Mesendoderm (in vitro differentiated cells): ENCODE results near the gene FECH.

Experiments
- DNase-seq: peaks from one replicate; pipeline ENCODE4 v3.0.0; 2013
- H2AK5ac ChIP-seq: 2 replicates; pipeline ENCODE4 v1.6.1; 2013; ENCODE audit warnings: low read length, inconsistent platforms
- H2BK120ac ChIP-seq: 2 replicates; pipeline ENCODE4 v1.6.1; 2013; ENCODE audit warnings: low read depth, mild to moderate bottlenecking, low read length, moderate library complexity, mixed read lengths
- H2BK15ac ChIP-seq: replicated peaks from 2 replicates; pipeline ENCODE4 v1.6.1; 2013; ENCODE audit warnings: low read depth, mild to moderate bottlenecking, moderate library complexity
- H2BK5ac ChIP-seq: 2 replicates; pipeline ENCODE4 v1.6.1; 2013; ENCODE audit warnings: low read length, inconsistent platforms
- H3K18ac ChIP-seq: 2 replicates; pipeline ENCODE4 v1.6.1; 2013; ENCODE audit warnings: mild to moderate bottlenecking, low read length, mixed read lengths
- H3K23ac ChIP-seq: one replicate; pipeline ENCODE4 v1.6.1; 2013; ENCODE audit warnings: low read length
- H3K27ac ChIP-seq: 2 replicates; pipeline ENCODE4 v1.5.1; 2013; ENCODE audit warnings: low read depth, mild to moderate bottlenecking, inconsistent platforms, low read length, moderate library complexity
- H3K27me3 ChIP-seq: 2 replicates; pipeline ENCODE4 v1.6.1; 2013; ENCODE audit warnings: low read length, control low read depth, mild to moderate bottlenecking, inconsistent platforms; ENCODE audit not compliant: insufficient read depth, poor library complexity
- H3K36me3 ChIP-seq: 2 replicates; pipeline ENCODE4 v1.6.1; 2013; ENCODE audit warnings: low read length, inconsistent platforms; ENCODE audit not compliant: control insufficient read depth, insufficient read depth
- H3K4ac ChIP-seq: one replicate; pipeline ENCODE4 v1.6.1; 2013; ENCODE audit warnings: low read depth, mild to moderate bottlenecking, low read length, moderate library complexity
- H3K4me1 ChIP-seq: 2 replicates; pipeline ENCODE4 v1.6.1; 2013; ENCODE audit warnings: low read depth, low read length, inconsistent platforms; ENCODE audit not compliant: control insufficient read depth
- H3K4me2 ChIP-seq: 2 replicates; pipeline ENCODE4 v1.6.1; 2013; ENCODE audit warnings: low read length
- H3K4me3 ChIP-seq: 2 replicates; pipeline ENCODE4 v1.5.1; 2013; ENCODE audit warnings: mild to moderate bottlenecking, low read length
- H3K56ac ChIP-seq: one replicate; pipeline ENCODE4 v1.6.1; 2013; ENCODE audit warnings: low read length
- H3K79me1 ChIP-seq: 2 replicates; pipeline ENCODE4 v1.6.1; 2013; ENCODE audit warnings: low read length, inconsistent platforms
- H3K79me2 ChIP-seq: 2 replicates; pipeline ENCODE4 v1.6.1; 2013; ENCODE audit warnings: mild to moderate bottlenecking, low read length; ENCODE audit not compliant: control insufficient read depth, insufficient read depth
- H3K9ac ChIP-seq: 2 replicates; pipeline ENCODE4 v1.6.1; 2013; ENCODE audit warnings: low read length, inconsistent platforms
- H4K5ac ChIP-seq: one replicate; pipeline ENCODE4 v1.6.1; 2013; ENCODE audit warnings: low read length
- H4K8ac ChIP-seq: one replicate; pipeline ENCODE4 v1.6.1; 2013; ENCODE audit warnings: low read depth, mild to moderate bottlenecking, control low read depth, low read length, moderate library complexity
- WGBS: extraction: QIAGEN DNeasy Blood & Tissue Kit; methylation state at CpG from one replicate; pipeline ENCODE4 v1.1.7; 2013; ENCODE audit warnings: low lambda C conversion rate, missing lambda C conversion rate; ENCODE audit not compliant: insufficient coverage; ENCODE audit errors: extremely low coverage; 5-methylcytosine and 5-hydroxymethylcytosine counted together

FECH gene

DNA sequence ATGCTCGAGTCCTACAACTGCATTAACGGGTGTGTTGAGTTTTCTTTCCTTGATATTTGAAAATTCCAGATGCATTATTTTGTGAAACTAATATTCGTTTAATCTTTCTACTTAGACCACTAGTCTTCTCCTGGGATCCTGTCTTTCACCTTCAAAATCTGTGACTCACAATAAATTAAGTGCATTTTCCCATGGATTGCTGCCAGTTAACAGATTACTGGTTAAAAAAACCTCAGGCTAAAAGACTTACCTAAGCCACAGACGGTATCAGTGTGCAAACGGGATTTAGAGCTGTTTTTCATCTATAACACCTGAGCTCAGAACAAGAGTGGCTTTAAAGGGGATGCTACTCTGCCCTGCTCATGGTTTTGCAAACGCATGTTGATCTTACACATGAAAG lies 10.2 kb downstream of the FECH start:
- no peak overlapping the region for H3K9ac ChIP-seq
- no peaks in the 10 kb centered on the region for H3K36me3 ChIP-seq
- H2AK5ac ChIP-seq: no peak overlapping the region
- H2BK120ac ChIP-seq: no peak overlapping the region
- no CpG with 5 or more reads among the region's 6 CpGs for WGBS
- no peaks in the 10 kb centered on the region for H3K79me1 ChIP-seq
- no peak overlapping the region for H3K4me3 ChIP-seq
- no peak overlapping the region for H2BK5ac ChIP-seq
- no peak overlapping the region for H4K8ac ChIP-seq
- H3K27ac ChIP-seq: no peak overlapping the region
- H3K4me1 ChIP-seq: no peaks in the 10 kb centered on the region
- no peak overlapping the region for H3K18ac ChIP-seq
- no peak overlapping the region for H3K4ac ChIP-seq
- no peaks in the 10 kb centered on the region for H3K79me2 ChIP-seq
- no peak overlapping the region for H3K4me2 ChIP-seq
- no peak for DNase-seq
- H4K5ac ChIP-seq: no peak overlapping the region
- H3K27me3 ChIP-seq: no peaks in the 10 kb centered on the region
- H3K56ac ChIP-seq: no peak overlapping the region
- H2BK15ac ChIP-seq: no peak overlapping the region
- H3K23ac ChIP-seq: no peak overlapping the region

DNA sequence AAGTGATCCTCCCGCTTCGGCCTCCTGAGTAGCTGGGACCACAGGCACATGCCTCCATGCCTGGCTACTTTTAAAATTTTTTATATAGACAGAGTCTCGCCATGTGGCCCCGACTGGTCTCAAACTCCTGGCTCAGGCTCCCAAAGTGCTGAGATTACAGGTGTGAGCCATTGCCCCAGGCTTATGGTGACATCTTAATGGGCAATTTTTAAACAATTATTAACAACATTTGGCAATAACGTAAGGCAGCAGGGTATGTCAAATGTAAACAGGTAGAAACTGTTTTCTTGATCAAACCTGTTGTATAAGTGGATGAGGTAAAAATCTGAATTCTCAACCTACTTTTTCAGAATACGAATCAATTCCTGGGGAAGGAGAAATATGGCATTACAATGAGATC lies 11.0 kb downstream of the FECH start:
- Histone ChIP-seq H3K27me3 (no peaks in the 10 kb centered on the region), H2BK5ac (no peak overlapping the region), H3K4me1 (no peaks in the 10 kb centered on the region), H2BK15ac (no peak overlapping the region), H3K79me2 (no peaks in the 10 kb centered on the region), H3K4me2 (no peak overlapping the region), H3K56ac (no peak overlapping the region), H3K4ac (no peak overlapping the region), H3K4me3 (no peak overlapping the region), H3K27ac (no peak overlapping the region), H2BK120ac (no peak overlapping the region), H3K79me1 (no peaks in the 10 kb centered on the region), H3K36me3 (no peaks in the 10 kb centered on the region), H3K9ac (no peak overlapping the region), H4K8ac (no peak overlapping the region), H3K23ac (no peak overlapping the region), H4K5ac (no peak overlapping the region), H2AK5ac (no peak overlapping the region), H3K18ac (no peak overlapping the region)
- DNase-seq: no peak
- no CpG with 5 or more reads among the region's 6 CpGs for WGBS

DNA sequence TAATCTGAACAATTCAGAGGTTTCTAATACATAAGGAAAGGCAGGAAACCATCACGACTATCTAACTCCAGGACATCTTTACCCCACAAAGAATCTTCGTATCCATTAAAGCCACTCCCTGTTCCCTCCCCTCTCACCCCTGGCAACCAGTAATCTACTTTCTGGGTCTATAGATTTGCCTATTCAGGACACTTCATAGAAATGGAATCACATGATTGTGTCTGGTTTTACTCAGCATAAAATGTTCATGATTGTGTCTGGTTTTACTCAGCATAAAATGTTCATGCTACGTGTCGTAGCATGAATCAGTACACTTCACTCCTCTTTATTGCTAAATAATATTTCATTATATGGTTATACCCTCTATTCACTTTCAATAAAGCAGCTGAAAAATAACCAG lies 11.6 kb downstream of the FECH start:
- Histone ChIP-seq H3K23ac (no peak overlapping the region), H2BK120ac (no peak overlapping the region), H3K36me3 (no peaks in the 10 kb centered on the region), H3K27me3 (no peaks in the 10 kb centered on the region), H3K4me1 (no peaks in the 10 kb centered on the region), H3K4ac (no peak overlapping the region), H3K4me2 (no peak overlapping the region), H4K8ac (no peak overlapping the region), H3K18ac (no peak overlapping the region), H3K56ac (no peak overlapping the region), H3K79me2 (no peaks in the 10 kb centered on the region), H2BK5ac (no peak overlapping the region), H2AK5ac (no peak overlapping the region), H3K9ac (no peak overlapping the region), H3K79me1 (no peaks in the 10 kb centered on the region), H2BK15ac (no peak overlapping the region), H4K5ac (no peak overlapping the region), H3K27ac (no peak overlapping the region), H3K4me3 (no peak overlapping the region)
- no peak for DNase-seq
- no CpG with 5 or more reads among the region's 4 CpGs for WGBS

DNA sequence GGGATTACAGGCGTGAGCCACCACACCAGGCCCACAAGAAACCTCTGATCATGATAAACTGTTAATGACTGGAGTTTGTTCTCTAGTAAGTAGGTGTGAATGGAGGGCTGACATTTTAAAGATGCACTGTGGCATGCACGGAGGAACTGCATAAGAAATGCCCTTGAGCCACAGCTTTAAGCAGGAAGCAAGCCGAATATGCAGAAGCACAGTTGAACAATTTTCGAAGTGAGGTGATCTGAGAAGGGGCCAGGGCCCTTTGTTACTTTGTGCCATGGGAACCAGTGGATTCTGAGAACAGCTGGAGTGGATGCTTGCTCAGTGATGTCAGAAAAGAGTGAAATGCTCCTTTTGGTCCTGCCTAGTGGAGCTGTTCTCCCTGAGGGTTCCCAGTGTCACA lies 16.3 kb downstream of the FECH start:
- Histone ChIP-seq H3K27ac (no peak overlapping the region), H3K36me3 (no peaks in the 10 kb centered on the region), H4K5ac (no peak overlapping the region), H3K9ac (no peak overlapping the region), H2BK15ac (no peak overlapping the region), H3K56ac (no peak overlapping the region), H4K8ac (no peak overlapping the region), H3K18ac (no peak overlapping the region), H3K4ac (no peak overlapping the region), H3K23ac (no peak overlapping the region), H3K4me1 (no peaks in the 10 kb centered on the region), H2BK120ac (no peak overlapping the region), H3K4me2 (no peak overlapping the region), H3K79me1 (no peaks in the 10 kb centered on the region), H3K27me3 (no peaks in the 10 kb centered on the region), H3K79me2 (no peaks in the 10 kb centered on the region), H2AK5ac (no peak overlapping the region), H3K4me3 (no peak overlapping the region), H2BK5ac (no peak overlapping the region)
- peak; percentile 51 for DNase-seq
- WGBS: no CpG with 5 or more reads among the region's 4 CpGs

DNA sequence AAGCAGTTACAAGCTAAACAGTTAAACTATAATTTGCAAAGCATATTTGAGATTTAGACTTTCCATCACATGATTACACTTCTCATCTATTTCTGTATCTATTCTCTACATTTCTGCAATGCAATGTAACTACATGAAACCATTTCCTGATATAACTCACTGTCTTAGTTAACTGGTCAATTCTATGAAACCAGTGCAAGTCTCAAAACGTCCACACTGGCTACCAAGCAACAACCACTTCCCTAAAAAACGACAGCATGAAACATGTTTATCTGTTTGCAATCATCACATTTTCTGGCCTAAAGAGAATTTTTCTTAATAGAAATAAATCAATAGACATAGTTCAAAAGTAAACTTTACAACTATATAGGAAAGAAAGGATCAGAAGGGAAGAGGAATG lies 17.4 kb downstream of the FECH start:
- no peak overlapping the region for H3K56ac ChIP-seq
- H2AK5ac ChIP-seq: no peak overlapping the region
- H3K9ac ChIP-seq: no peak overlapping the region
- H3K23ac ChIP-seq: no peak overlapping the region
- no peaks in the 10 kb centered on the region for H3K79me1 ChIP-seq
- H3K4me1 ChIP-seq: no peaks in the 10 kb centered on the region
- WGBS: no CpG with 5 or more reads among the region's 2 CpGs
- no peak overlapping the region for H3K4me2 ChIP-seq
- no peak overlapping the region for H2BK120ac ChIP-seq
- no peak overlapping the region for H3K18ac ChIP-seq
- H2BK5ac ChIP-seq: no peak overlapping the region
- H3K36me3 ChIP-seq: no peaks in the 10 kb centered on the region
- H3K79me2 ChIP-seq: no peaks in the 10 kb centered on the region
- no peak overlapping the region for H3K4ac ChIP-seq
- H4K8ac ChIP-seq: no peak overlapping the region
- no peak overlapping the region for H3K4me3 ChIP-seq
- no peak overlapping the region for H2BK15ac ChIP-seq
- no peak overlapping the region for H4K5ac ChIP-seq
- no peaks in the 10 kb centered on the region for H3K27me3 ChIP-seq
- DNase-seq: no peak
- H3K27ac ChIP-seq: no peak overlapping the region

DNA sequence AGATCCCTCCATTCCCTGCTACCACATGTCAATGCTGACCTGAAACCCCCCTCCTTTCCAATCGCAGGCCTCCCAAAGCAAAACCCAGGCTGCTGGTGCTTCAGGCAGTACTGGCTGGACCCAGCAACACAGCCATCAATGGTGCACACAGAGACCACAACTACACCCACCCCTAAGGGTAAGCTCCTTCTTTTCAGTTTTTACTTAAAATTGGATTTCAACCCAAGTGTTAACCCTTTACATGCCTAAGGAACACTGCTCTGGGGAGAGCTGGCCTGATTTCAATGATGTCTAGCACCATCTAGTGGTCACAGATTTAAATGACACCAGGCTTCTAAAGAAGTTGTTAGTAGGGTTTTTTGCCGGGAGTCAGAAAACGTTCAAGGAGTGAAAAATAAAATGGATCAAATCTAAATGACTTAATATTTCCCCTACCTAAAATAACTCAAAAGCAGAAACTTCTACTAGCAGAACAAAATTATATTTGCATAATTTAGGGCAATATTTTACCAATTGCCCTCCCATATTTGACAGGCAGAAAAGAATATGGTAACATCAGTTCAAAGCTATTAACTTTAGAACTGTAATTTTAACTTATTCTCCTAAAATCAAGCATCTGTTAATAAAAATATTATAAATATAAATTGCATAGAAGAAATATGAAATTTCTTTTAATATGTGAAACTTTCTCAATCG lies 24.6 kb downstream of the FECH start:
- Histone ChIP-seq H2BK120ac (no peak overlapping the region), H2BK15ac (no peak overlapping the region), H3K79me1 (no peaks in the 10 kb centered on the region), H3K18ac (no peak overlapping the region), H3K4me3 (no peak overlapping the region), H3K4me1 (peaks cover 2% of the 10 kb centered on the region), H4K8ac (no peak overlapping the region), H3K23ac (no peak overlapping the region), H2AK5ac (no peak overlapping the region), H3K36me3 (no peaks in the 10 kb centered on the region), H3K79me2 (no peaks in the 10 kb centered on the region), H3K27me3 (no peaks in the 10 kb centered on the region), H2BK5ac (no peak overlapping the region), H4K5ac (no peak overlapping the region), H3K4ac (no peak overlapping the region), H3K9ac (no peak overlapping the region), H3K56ac (no peak overlapping the region), H3K27ac (no peak overlapping the region), H3K4me2 (no peak overlapping the region)
- WGBS: no CpG with 5 or more reads among the region's 4 CpGs
- peak; percentile 79 for DNase-seq
